Nephron progenitor cell (in vitro differentiated cells): ENCODE data around the gene MAGOHB.

Experiments
- DNase-seq: peaks from one replicate; pipeline ENCODE4 v3.0.0; 2021
- H3K27ac Mint-ChIP-seq: 2 replicates; pipeline ENCODE4 v1.8.0; 2021; ENCODE audit warnings: mild to moderate bottlenecking, moderate library complexity, mixed read lengths
- H3K27me3 Mint-ChIP-seq: 2 replicates; pipeline ENCODE4 v1.8.0; 2021; ENCODE audit warnings: mild to moderate bottlenecking, low read depth, mixed read lengths; ENCODE audit not compliant: poor library complexity
- H3K36me3 Mint-ChIP-seq: 2 replicates; pipeline ENCODE4 v1.8.0; 2021; ENCODE audit warnings: low read depth, mixed read lengths
- H3K4me1 Mint-ChIP-seq: 2 replicates; pipeline ENCODE4 v1.8.0; 2021; ENCODE audit warnings: mixed read lengths
- H3K4me3 Mint-ChIP-seq: 2 replicates; pipeline ENCODE4 v1.8.0; 2021; ENCODE audit warnings: mild to moderate bottlenecking, moderate library complexity, mixed read lengths
- H3K9me3 Mint-ChIP-seq: 2 replicates; pipeline ENCODE4 v1.8.0; 2021; ENCODE audit warnings: mild to moderate bottlenecking, moderate library complexity, mixed read lengths
- TF ChIP-seq, protein P1 (sequence below): fragments of 200-600 bp; sonication (generic); IDR thresholded peaks from 2 replicates; pipeline ENCODE4 v1.5.0; 2021; ENCODE audit warnings: antibody characterized with exemption

Gene MAGOHB

GRCh38 chr12:10641735-10642500 is 28.5 kb upstream of the MAGOHB start:
- TF ChIP-seq, protein P1, sequence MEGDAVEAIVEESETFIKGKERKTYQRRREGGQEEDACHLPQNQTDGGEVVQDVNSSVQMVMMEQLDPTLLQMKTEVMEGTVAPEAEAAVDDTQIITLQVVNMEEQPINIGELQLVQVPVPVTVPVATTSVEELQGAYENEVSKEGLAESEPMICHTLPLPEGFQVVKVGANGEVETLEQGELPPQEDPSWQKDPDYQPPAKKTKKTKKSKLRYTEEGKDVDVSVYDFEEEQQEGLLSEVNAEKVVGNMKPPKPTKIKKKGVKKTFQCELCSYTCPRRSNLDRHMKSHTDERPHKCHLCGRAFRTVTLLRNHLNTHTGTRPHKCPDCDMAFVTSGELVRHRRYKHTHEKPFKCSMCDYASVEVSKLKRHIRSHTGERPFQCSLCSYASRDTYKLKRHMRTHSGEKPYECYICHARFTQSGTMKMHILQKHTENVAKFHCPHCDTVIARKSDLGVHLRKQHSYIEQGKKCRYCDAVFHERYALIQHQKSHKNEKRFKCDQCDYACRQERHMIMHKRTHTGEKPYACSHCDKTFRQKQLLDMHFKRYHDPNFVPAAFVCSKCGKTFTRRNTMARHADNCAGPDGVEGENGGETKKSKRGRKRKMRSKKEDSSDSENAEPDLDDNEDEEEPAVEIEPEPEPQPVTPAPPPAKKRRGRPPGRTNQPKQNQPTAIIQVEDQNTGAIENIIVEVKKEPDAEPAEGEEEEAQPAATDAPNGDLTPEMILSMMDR = no peak
- no peak overlapping the region for H3K4me3 Mint-ChIP-seq
- H3K9me3 Mint-ChIP-seq = peaks cover 27% of the 10 kb centered on the region
- H3K4me1 Mint-ChIP-seq = no peaks in the 10 kb centered on the region
- peaks cover 7% of the 10 kb centered on the region for H3K36me3 Mint-ChIP-seq
- no peak overlapping the region for H3K27ac Mint-ChIP-seq
- no peaks in the 10 kb centered on the region for H3K27me3 Mint-ChIP-seq
- no peak for DNase-seq

DNA sequence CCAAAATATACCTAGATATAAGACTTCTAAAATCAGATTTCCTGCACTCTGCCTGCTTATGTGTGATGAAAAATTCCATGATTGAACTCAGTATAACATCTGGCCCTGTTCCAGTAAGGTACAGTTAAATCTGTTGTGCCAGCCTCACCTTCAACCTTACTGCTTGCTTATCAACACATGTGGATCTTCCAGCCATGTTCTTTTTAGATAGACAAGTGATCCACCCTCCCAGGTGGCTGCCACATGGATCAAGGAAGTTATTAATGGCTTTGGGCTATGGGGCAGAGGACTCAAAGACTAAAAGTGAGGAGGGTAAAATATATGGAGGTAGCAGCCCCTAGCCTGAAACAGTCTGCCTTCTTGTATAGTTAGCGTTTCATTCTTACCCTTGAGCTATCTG is 25.3 kb upstream of the MAGOHB start:
- Mint-ChIP-seq H3K9me3 (no peaks in the 10 kb centered on the region), H3K27me3 (no peaks in the 10 kb centered on the region), H3K36me3 (no peaks in the 10 kb centered on the region), H3K4me3 (no peak overlapping the region), H3K4me1 (no peaks in the 10 kb centered on the region), H3K27ac (no peak overlapping the region)
- TF ChIP-seq, protein P1 = no peak
- DNase-seq = no peak

DNA sequence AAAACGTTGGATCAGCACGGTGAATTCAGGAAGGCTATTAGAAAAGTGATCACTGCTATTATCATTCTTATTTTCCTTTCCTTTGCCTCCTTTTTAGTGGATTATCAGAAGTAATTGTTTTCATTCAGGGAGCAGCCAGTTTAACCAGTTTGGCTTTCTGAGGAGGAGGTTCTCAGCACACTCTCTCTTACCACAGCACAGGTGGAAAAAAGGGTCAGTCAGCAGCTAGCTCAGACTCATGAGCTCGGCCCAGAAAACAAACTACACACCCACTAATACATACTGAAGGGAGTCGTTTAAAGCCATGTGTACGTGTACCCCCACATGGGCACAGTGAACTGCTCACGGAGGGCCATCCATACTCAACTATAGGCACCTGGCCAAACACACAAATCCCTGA is 23.2 kb upstream of the MAGOHB start:
- Mint-ChIP-seq H3K9me3 (no peaks in the 10 kb centered on the region), H3K27me3 (no peaks in the 10 kb centered on the region), H3K4me3 (no peak overlapping the region), H3K27ac (no peak overlapping the region), H3K36me3 (no peaks in the 10 kb centered on the region), H3K4me1 (no peaks in the 10 kb centered on the region)
- no peak for DNase-seq
- TF ChIP-seq, protein P1 = no peak

DNA sequence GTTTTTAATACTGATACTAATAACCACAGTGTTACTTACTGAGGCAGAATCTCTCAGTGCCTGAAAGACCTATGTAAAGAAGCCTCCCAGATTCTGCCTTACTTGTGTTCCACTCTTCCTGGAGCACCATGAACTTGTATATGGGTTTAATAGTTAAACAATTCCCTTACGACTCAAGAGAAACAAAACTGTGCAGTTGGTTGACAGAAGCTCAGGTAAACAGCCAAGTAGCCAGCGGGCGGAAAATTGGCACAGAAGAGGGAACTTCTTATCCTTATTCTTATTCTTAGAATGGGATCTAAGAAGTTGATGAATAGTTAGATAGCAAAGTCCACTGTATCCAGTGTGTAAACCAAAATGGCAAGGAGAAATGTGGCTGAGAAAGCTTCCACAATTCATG is 22.7 kb upstream of the MAGOHB start:
- TF ChIP-seq, protein P1 = no peak
- DNase-seq = no peak
- Mint-ChIP-seq H3K4me1 (no peaks in the 10 kb centered on the region), H3K9me3 (no peaks in the 10 kb centered on the region), H3K27ac (no peak overlapping the region), H3K27me3 (no peaks in the 10 kb centered on the region), H3K36me3 (no peaks in the 10 kb centered on the region), H3K4me3 (no peak overlapping the region)

DNA sequence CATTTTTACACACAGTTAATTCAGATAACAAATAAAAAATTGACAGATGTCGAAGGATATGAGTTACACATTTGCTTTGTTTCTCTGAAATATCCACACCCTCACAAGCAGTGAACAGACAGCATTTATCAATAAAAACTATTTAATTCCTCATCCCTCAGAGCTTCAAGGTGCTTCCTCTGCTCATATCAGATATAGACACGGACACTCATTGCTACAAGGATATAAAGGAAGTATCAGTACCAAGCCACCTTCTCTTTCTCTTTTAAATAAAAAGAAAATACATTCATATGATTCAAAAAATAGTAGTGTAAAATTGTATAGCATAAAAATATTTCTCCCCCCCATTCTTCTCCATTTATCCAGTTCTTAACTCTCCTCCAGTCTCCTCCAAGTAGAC is 21.9 kb upstream of the MAGOHB start:
- no peaks in the 10 kb centered on the region for H3K9me3 Mint-ChIP-seq
- no peaks in the 10 kb centered on the region for H3K36me3 Mint-ChIP-seq
- DNase-seq = no peak
- H3K4me3 Mint-ChIP-seq = no peak overlapping the region
- no peak overlapping the region for H3K27ac Mint-ChIP-seq
- H3K27me3 Mint-ChIP-seq = no peaks in the 10 kb centered on the region
- H3K4me1 Mint-ChIP-seq = no peaks in the 10 kb centered on the region
- TF ChIP-seq, protein P1 = no peak

- TF ChIP-seq, protein P1 = no peak
- no peaks in the 10 kb centered on the region for H3K27me3 Mint-ChIP-seq
- H3K9me3 Mint-ChIP-seq = no peaks in the 10 kb centered on the region
- no peaks in the 10 kb centered on the region for H3K36me3 Mint-ChIP-seq
- H3K4me1 Mint-ChIP-seq = no peaks in the 10 kb centered on the region
- H3K27ac Mint-ChIP-seq = no peak overlapping the region
- H3K4me3 Mint-ChIP-seq = no peak overlapping the region
- no peak for DNase-seq
Measured at GRCh38 chr12:10634427-10634826, 21.0 kb upstream of the MAGOHB start.
